ENCODE results near the gene IDNK.

Gene IDNK

GRCh38 chr9:83639266-83639665 lies 16.3 kb downstream of the IDNK start:
- Histone ChIP-seq H3K27me3 (ENCODE audit: control insufficient read depth, insufficient read depth, low read length) (no peaks in the 10 kb centered on the region), H3K9me3 (ENCODE audit: control insufficient read depth, low read length) (no peaks in the 10 kb centered on the region), H3K36me3 (ENCODE audit: control insufficient read depth, insufficient read depth, low read length) (no peaks in the 10 kb centered on the region), H2AFZ (no peak overlapping the region), H3K4me3 (ENCODE audit: low read depth, low read length) (no peak overlapping the region), H3K4me1 (peaks cover 2% of the 10 kb centered on the region), H3K4me2 (ENCODE audit: low read length) (no peak overlapping the region), H3K27ac (no peak overlapping the region), H3K9ac (no peak overlapping the region), H3K79me2 (no peaks in the 10 kb centered on the region)
- TF ChIP-seq CTCF (IDR thresholded peaks at IDR 0.05), result no peak

- H3K9ac ChIP-seq, result no peak overlapping the region
- H3K27me3 ChIP-seq (ENCODE audit: control insufficient read depth, insufficient read depth, low read length), result no peaks in the 10 kb centered on the region
- H3K27ac ChIP-seq, result no peak overlapping the region
- H3K79me2 ChIP-seq, result no peaks in the 10 kb centered on the region
- no peaks in the 10 kb centered on the region for H3K9me3 ChIP-seq (ENCODE audit: control insufficient read depth, low read length)
- H3K36me3 ChIP-seq (ENCODE audit: control insufficient read depth, insufficient read depth, low read length), result no peaks in the 10 kb centered on the region
- H2AFZ ChIP-seq, result no peak overlapping the region
- no peak overlapping the region for H3K4me2 ChIP-seq (ENCODE audit: low read length)
- peaks cover 8% of the 10 kb centered on the region for H3K4me1 ChIP-seq
- H3K4me3 ChIP-seq (ENCODE audit: low read depth, low read length), result no peak overlapping the region
- TF ChIP-seq CTCF (IDR thresholded peaks at IDR 0.05), result no peak
Measured at GRCh38 chr9:83642793-83643192, 19.9 kb downstream of the IDNK start.

- no peak overlapping the region for H3K4me3 ChIP-seq (ENCODE audit: low read depth, low read length)
- no peaks in the 10 kb centered on the region for H3K79me2 ChIP-seq
- H3K9me3 ChIP-seq (ENCODE audit: control insufficient read depth, low read length), result no peaks in the 10 kb centered on the region
- no peaks in the 10 kb centered on the region for H3K36me3 ChIP-seq (ENCODE audit: control insufficient read depth, insufficient read depth, low read length)
- H3K4me2 ChIP-seq (ENCODE audit: low read length), result peak overlapping the region; percentile 1
- H3K27me3 ChIP-seq (ENCODE audit: control insufficient read depth, insufficient read depth, low read length), result no peaks in the 10 kb centered on the region
- H3K27ac ChIP-seq, result no peak overlapping the region
- H3K4me1 ChIP-seq, result peaks cover 14% of the 10 kb centered on the region
- H3K9ac ChIP-seq, result no peak overlapping the region
- no peak overlapping the region for H2AFZ ChIP-seq
- no peak for TF ChIP-seq CTCF (IDR thresholded peaks at IDR 0.05)
Measured at GRCh38 chr9:83646500-83647239, 23.7 kb downstream of the IDNK start.

GRCh38 chr9:83649080-83649479 lies 26.1 kb downstream of the IDNK start:
- H3K36me3 ChIP-seq (ENCODE audit: control insufficient read depth, insufficient read depth, low read length), result no peaks in the 10 kb centered on the region
- H3K27ac ChIP-seq, result no peak overlapping the region
- H3K4me1 ChIP-seq, result peaks cover 12% of the 10 kb centered on the region
- TF ChIP-seq CTCF (IDR thresholded peaks at IDR 0.05), result peak; percentile 66
- no peaks in the 10 kb centered on the region for H3K9me3 ChIP-seq (ENCODE audit: control insufficient read depth, low read length)
- H3K4me3 ChIP-seq (ENCODE audit: low read depth, low read length), result no peak overlapping the region
- H3K9ac ChIP-seq, result no peak overlapping the region
- H3K4me2 ChIP-seq (ENCODE audit: low read length), result no peak overlapping the region
- no peaks in the 10 kb centered on the region for H3K79me2 ChIP-seq
- H3K27me3 ChIP-seq (ENCODE audit: control insufficient read depth, insufficient read depth, low read length), result no peaks in the 10 kb centered on the region
- H2AFZ ChIP-seq, result no peak overlapping the region

GRCh38 chr9:83649515-83649914 lies 26.6 kb downstream of the IDNK start:
- no peak overlapping the region for H3K4me3 ChIP-seq (ENCODE audit: low read depth, low read length)
- H3K9me3 ChIP-seq (ENCODE audit: control insufficient read depth, low read length), result no peaks in the 10 kb centered on the region
- H3K36me3 ChIP-seq (ENCODE audit: control insufficient read depth, insufficient read depth, low read length), result no peaks in the 10 kb centered on the region

More at GRCh38 chr9:83649515-83649914, 26.6 kb downstream of the IDNK start:
- no peak overlapping the region for H3K27ac ChIP-seq
- no peak for TF ChIP-seq CTCF (IDR thresholded peaks at IDR 0.05)
- H3K4me1 ChIP-seq, result peaks cover 12% of the 10 kb centered on the region
- no peak overlapping the region for H3K9ac ChIP-seq
- H3K27me3 ChIP-seq (ENCODE audit: control insufficient read depth, insufficient read depth, low read length), result no peaks in the 10 kb centered on the region
- H3K79me2 ChIP-seq, result no peaks in the 10 kb centered on the region
- H2AFZ ChIP-seq, result no peak overlapping the region
- H3K4me2 ChIP-seq (ENCODE audit: low read length), result no peak overlapping the region

Measured in parathyroid adenoma (tissue), 2 donors.